HG02763 (cell line): ENCODE measurements around the gene PRDM1.
"Not testable (repeated sequence)": the region's sequence is repeated elsewhere in the genome, so short reads cannot be mapped to it uniquely, and the experiment has no call there.

Experiments used
- ATAC-seq: cut with Tn5 transposase; IDR thresholded peaks from one replicate; pipeline ENCODE4 v1.9.1; 2021; ENCODE audit warnings: mild to moderate bottlenecking, moderate library complexity; ENCODE audit not compliant: unreplicated experiment

PRDM1 gene

GRCh38 chr6:106134087-106134770, 48.1 kb downstream of the PRDM1 start:
- ATAC-seq = no peak

GRCh38 chr6:106134906-106135634, 48.9 kb downstream of the PRDM1 start:
- ATAC-seq = no peak

GRCh38 chr6:106135911-106136571, 49.9 kb downstream of the PRDM1 start:
- ATAC-seq = no peak

- ATAC-seq = no peak
These were observed 50.7 kb downstream of the PRDM1 start for GRCh38 chr6:106136845-106137244.

GRCh38 chr6:106138151-106138550, 52.0 kb downstream of the PRDM1 start:
- no peak for ATAC-seq

- peak; percentile 86 for ATAC-seq
These were observed 55.5 kb downstream of the PRDM1 start for GRCh38 chr6:106141441-106142237.

GRCh38 chr6:106142876-106143431, 56.8 kb downstream of the PRDM1 start:
- ATAC-seq = no peak

GRCh38 chr6:106143665-106144064, 57.5 kb downstream of the PRDM1 start:
- ATAC-seq = no peak

- no peak for ATAC-seq
These were observed 59.0 kb downstream of the PRDM1 start for GRCh38 chr6:106145144-106145543.

GRCh38 chr6:106145741-106146227, 59.6 kb downstream of the PRDM1 start:
- ATAC-seq = no peak

GRCh38 chr6:106146852-106147351, 60.8 kb downstream of the PRDM1 start:
- ATAC-seq = peak; percentile 30

GRCh38 chr6:106147476-106147875, 61.3 kb downstream of the PRDM1 start:
- no peak for ATAC-seq

GRCh38 chr6:106149472-106150069, 63.4 kb downstream of the PRDM1 start:
- no peak for ATAC-seq

GRCh38 chr6:106152476-106152875, 66.3 kb downstream of the PRDM1 start:
- not testable (repeated sequence) for ATAC-seq

- no peak for ATAC-seq
These were observed 66.8 kb downstream of the PRDM1 start for GRCh38 chr6:106152952-106153351.

- no peak for ATAC-seq
These were observed 68.2 kb downstream of the PRDM1 start for GRCh38 chr6:106154326-106154725.

GRCh38 chr6:106155219-106155830, 69.2 kb downstream of the PRDM1 start:
- no peak for ATAC-seq

GRCh38 chr6:106156413-106156812, 70.3 kb downstream of the PRDM1 start:
- ATAC-seq = no peak

- ATAC-seq = no peak
These were observed 70.7 kb downstream of the PRDM1 start for GRCh38 chr6:106156863-106157262.

- ATAC-seq = no peak
These were observed 72.7 kb downstream of the PRDM1 start for GRCh38 chr6:106158816-106159215.
